ENCODE data around the gene TRIM47. TPM values are rescaled to one million over a fixed set of nuclear protein-coding genes. Genes with fewer than 3 reads are reported as not detected.

Gene TRIM47
- total and polyA plus RNA-seq, 2 experiments from 2014 or later = 1.2 to 1.4 TPM

GRCh38 chr17:75876938-75877751 is 1.2 kb downstream of the TRIM47 start:
- Histone ChIP-seq H3K4me1 (ENCODE audit: insufficient read depth) (peaks cover 30% of the 10 kb centered on the region), H3K36me3 (ENCODE audit: low read depth) (no peaks in the 10 kb centered on the region)
- in situ Hi-C loops (cut with MboI) = no loop called here

GRCh38 chr17:75876190-75876937 is 2.0 kb downstream of the TRIM47 start:
- WGBS, 2 experiments (ENCODE audit: low coverage in 1 of 2, low lambda C conversion rate in 2 of 2, missing lambda C conversion rate in 2 of 2) = 41 to 43% methylated on average over 25 to 26 of the region's 26 CpGs
- no peaks in the 10 kb centered on the region for H3K9me2 ChIP-seq (ENCODE audit: insufficient read depth)
- no peak overlapping the region for H2AFZ ChIP-seq
- H3K4me2 ChIP-seq (ENCODE audit: unreplicated experiment) = peak overlapping the region; percentile 62
- H3K9ac ChIP-seq = peak overlapping the region; percentile 75
- peaks cover 12% of the 10 kb centered on the region for H3K27me3 ChIP-seq (replicated peaks; ENCODE audit: insufficient read depth)
- H3K27ac ChIP-seq = peak overlapping the region; percentile 41
- H3K36me3 ChIP-seq (ENCODE audit: low read depth) = no peaks in the 10 kb centered on the region
- no peaks in the 10 kb centered on the region for H4K20me1 ChIP-seq (ENCODE audit: insufficient read depth)
- peaks cover 11% of the 10 kb centered on the region; the same call in 1 of the 2 replicates for H3F3A ChIP-seq (ENCODE audit: insufficient read depth)
- no peak for TF ChIP-seq EZH2phosphoT487 (IDR thresholded peaks at IDR 0.05; ENCODE audit: insufficient read depth, low read depth)
- TF ChIP-seq EZH2 (IDR thresholded peaks at IDR 0.05; ENCODE audit: insufficient read depth, poor library complexity, severe bottlenecking) = no peak
- peak overlapping the region; percentile 63; the same call in 1 of the 2 replicates for H3K4me3 ChIP-seq
- DNase-seq = peak; percentile 33
- in situ Hi-C loops (cut with MboI) = no loop called here
- H3K9me3 ChIP-seq (ENCODE audit: low read depth) = no peaks in the 10 kb centered on the region
- H3K79me2 ChIP-seq (ENCODE audit: insufficient read depth) = no peaks in the 10 kb centered on the region
- peaks cover 30% of the 10 kb centered on the region for H3K4me1 ChIP-seq (ENCODE audit: insufficient read depth)

More at GRCh38 chr17:75876938-75877751, 1.2 kb downstream of the TRIM47 start:
- H3K4me2 ChIP-seq (ENCODE audit: unreplicated experiment) = peak overlapping the region; percentile 62
- peak; percentile 94 for DNase-seq
- no peaks in the 10 kb centered on the region for H4K20me1 ChIP-seq (ENCODE audit: insufficient read depth)
- no peaks in the 10 kb centered on the region for H3K9me2 ChIP-seq (ENCODE audit: insufficient read depth)
- no peak for TF ChIP-seq EZH2phosphoT487 (IDR thresholded peaks at IDR 0.05; ENCODE audit: insufficient read depth, low read depth)
- no peak for TF ChIP-seq EZH2 (IDR thresholded peaks at IDR 0.05; ENCODE audit: insufficient read depth, poor library complexity, severe bottlenecking)
- H3K27ac ChIP-seq = peak overlapping the region; percentile 41
- H3K79me2 ChIP-seq (ENCODE audit: insufficient read depth) = no peaks in the 10 kb centered on the region
- H3K4me3 ChIP-seq = peak overlapping the region; percentile 63
- 2% methylated on average over 31 to 41 of the region's 41 CpGs for WGBS, 2 experiments (ENCODE audit: low coverage in 1 of 2, low lambda C conversion rate in 2 of 2, missing lambda C conversion rate in 2 of 2)
- peak overlapping the region; percentile 75 for H3K9ac ChIP-seq
- peaks cover 11% of the 10 kb centered on the region; the same call in 1 of the 2 replicates for H3F3A ChIP-seq (ENCODE audit: insufficient read depth)
- peaks cover 12% of the 10 kb centered on the region for H3K27me3 ChIP-seq (replicated peaks; ENCODE audit: insufficient read depth)
- no peaks in the 10 kb centered on the region for H3K9me3 ChIP-seq (ENCODE audit: low read depth)
- H2AFZ ChIP-seq = peak overlapping the region; percentile 67

- H3K36me3 ChIP-seq (ENCODE audit: low read depth) = no peaks in the 10 kb centered on the region
- no peak overlapping the region for H3K4me2 ChIP-seq (ENCODE audit: unreplicated experiment)
- in situ Hi-C loops (cut with MboI) = no loop called here
- peaks cover 12% of the 10 kb centered on the region for H3K27me3 ChIP-seq (replicated peaks; ENCODE audit: insufficient read depth)
- no peaks in the 10 kb centered on the region for H3K9me3 ChIP-seq (ENCODE audit: low read depth)
- no peak for DNase-seq
- no peak for TF ChIP-seq EZH2phosphoT487 (IDR thresholded peaks at IDR 0.05; ENCODE audit: insufficient read depth, low read depth)
- H3K27ac ChIP-seq = no peak overlapping the region
- H3F3A ChIP-seq (ENCODE audit: insufficient read depth) = peaks cover 11% of the 10 kb centered on the region; the same call in 1 of the 2 replicates
- no peak overlapping the region for H2AFZ ChIP-seq
- no peaks in the 10 kb centered on the region for H4K20me1 ChIP-seq (ENCODE audit: insufficient read depth)
- H3K79me2 ChIP-seq (ENCODE audit: insufficient read depth) = no peaks in the 10 kb centered on the region
- H3K4me3 ChIP-seq = no peak overlapping the region
- WGBS, 2 experiments (ENCODE audit: low coverage in 1 of 2, low lambda C conversion rate in 2 of 2, missing lambda C conversion rate in 2 of 2) = 38 to 50% methylated on average over 5 of the region's 5 CpGs
- H3K9ac ChIP-seq = no peak overlapping the region
- H3K4me1 ChIP-seq (ENCODE audit: insufficient read depth) = peaks cover 30% of the 10 kb centered on the region
- no peaks in the 10 kb centered on the region for H3K9me2 ChIP-seq (ENCODE audit: insufficient read depth)
Measured at GRCh38 chr17:75875940-75876189, 2.5 kb downstream of the TRIM47 start.

- H4K20me1 ChIP-seq (ENCODE audit: insufficient read depth) = no peaks in the 10 kb centered on the region
- H3K9me2 ChIP-seq (ENCODE audit: insufficient read depth) = no peaks in the 10 kb centered on the region
- peaks cover 12% of the 10 kb centered on the region for H3K27me3 ChIP-seq (replicated peaks; ENCODE audit: insufficient read depth)
- peaks cover 30% of the 10 kb centered on the region for H3K4me1 ChIP-seq (ENCODE audit: insufficient read depth)
- no peaks in the 10 kb centered on the region for H3K9me3 ChIP-seq (ENCODE audit: low read depth)
- in situ Hi-C loops (cut with MboI) = no loop called here
- H2AFZ ChIP-seq = no peak overlapping the region
- H3K79me2 ChIP-seq (ENCODE audit: insufficient read depth) = no peaks in the 10 kb centered on the region
- H3K36me3 ChIP-seq (ENCODE audit: low read depth) = no peaks in the 10 kb centered on the region
- 48 to 51% methylated on average over 15 to 18 of the region's 18 CpGs for WGBS, 2 experiments (ENCODE audit: low coverage in 1 of 2, low lambda C conversion rate in 2 of 2, missing lambda C conversion rate in 2 of 2)
- H3F3A ChIP-seq (ENCODE audit: insufficient read depth) = peaks cover 11% of the 10 kb centered on the region; the same call in 1 of the 2 replicates
- no peak for TF ChIP-seq EZH2phosphoT487 (IDR thresholded peaks at IDR 0.05; ENCODE audit: insufficient read depth, low read depth)
- no peak for TF ChIP-seq EZH2 (IDR thresholded peaks at IDR 0.05; ENCODE audit: insufficient read depth, poor library complexity, severe bottlenecking)
- no peak overlapping the region for H3K4me2 ChIP-seq (ENCODE audit: unreplicated experiment)
- no peak overlapping the region for H3K27ac ChIP-seq
- no peak overlapping the region for H3K9ac ChIP-seq
- no peak for DNase-seq
- H3K4me3 ChIP-seq = no peak overlapping the region
Measured at GRCh38 chr17:75875182-75875939, 3.0 kb downstream of the TRIM47 start.
